Activated naive CD8-positive, alpha-beta T cell treated with anti-CD3 and anti-CD28 coated beads, Interleukin-2, amount 10 ng/mL, durations not matched to agents 7 days and 5 days (primary cell): Measurements from ENCODE around the gene ZBTB20. TPM values are rescaled to one million over a fixed set of nuclear protein-coding genes. Genes with fewer than 3 reads are reported as not detected.

Source experiments
- ATAC-seq: fragments of 150-1000 bp; cut with Tn5 transposase; one replicate; pipeline ENCODE4 v1.10.0; 2021; ENCODE audit warnings: low read depth, moderate library complexity
- POLR2A ChIA-PET: fragments of 350-600 bp; sonication (Branson Sonifier 250); formaldehyde crosslinking; loops from one replicate; lab custom pipeline; 2021; ENCODE audit warnings: antibody characterized with exemption; lab: Charles Lee
- DNase-seq: peaks from one replicate; pipeline ENCODE4 v3.0.0; 2021
- H3K27ac Mint-ChIP-seq: one replicate; pipeline ENCODE4 v1.8.0; 2022; ENCODE audit warnings: mild to moderate bottlenecking, mixed read lengths
- H3K27me3 Mint-ChIP-seq: one replicate; pipeline ENCODE4 v1.8.0; 2022; ENCODE audit warnings: mild to moderate bottlenecking, moderate library complexity, mixed read lengths
- H3K36me3 Mint-ChIP-seq: one replicate; pipeline ENCODE4 v1.8.0; 2021; ENCODE audit warnings: mild to moderate bottlenecking, mixed read lengths
- H3K4me1 Mint-ChIP-seq: one replicate; pipeline ENCODE4 v1.8.0; 2021; ENCODE audit warnings: mixed read lengths
- H3K4me3 Mint-ChIP-seq: one replicate; pipeline ENCODE4 v1.8.0; 2022; ENCODE audit warnings: mild to moderate bottlenecking, moderate library complexity, mixed read lengths
- H3K9me3 Mint-ChIP-seq: one replicate; pipeline ENCODE4 v1.8.0; 2021; ENCODE audit warnings: mixed read lengths
- total RNA-seq, 2 experiments: library from RNA; stranded (reverse); gene quantifications; one replicate each; pipeline ENCODE4 v1.2.3, GENCODE V29; 2021

ZBTB20 gene
- total RNA-seq, 2 experiments from 2014 or later: 27.4 to 31.3 TPM

DNA sequence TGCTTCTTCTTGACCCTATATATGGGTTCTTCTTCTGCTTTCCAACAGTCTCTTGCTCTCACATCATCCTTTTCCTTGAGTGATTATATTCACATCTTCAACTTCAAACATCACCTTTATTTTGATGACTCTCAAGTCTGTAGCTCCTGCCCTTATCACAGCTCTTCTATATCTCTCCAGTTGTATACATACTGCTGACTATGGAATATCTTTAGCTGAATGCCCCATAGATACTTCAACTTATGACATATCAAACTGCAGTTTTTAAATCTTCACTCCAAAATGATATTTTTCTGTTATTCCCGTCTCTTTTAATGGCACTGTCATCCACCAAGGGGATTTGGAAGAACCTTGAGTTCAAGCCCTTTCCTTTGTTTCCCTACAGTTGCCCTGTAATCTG, 139.1 kb downstream of the ZBTB20 start:
- no peaks in the 10 kb centered on the region for H3K27me3 Mint-ChIP-seq
- no peaks in the 10 kb centered on the region for H3K4me1 Mint-ChIP-seq
- peaks cover 5% of the 10 kb centered on the region for H3K9me3 Mint-ChIP-seq
- no peak for ATAC-seq
- DNase-seq: no peak
- H3K36me3 Mint-ChIP-seq: peaks cover 1% of the 10 kb centered on the region
- POLR2A ChIA-PET: no interaction called here
- H3K27ac Mint-ChIP-seq: no peak overlapping the region
- H3K4me3 Mint-ChIP-seq: no peak overlapping the region

DNA sequence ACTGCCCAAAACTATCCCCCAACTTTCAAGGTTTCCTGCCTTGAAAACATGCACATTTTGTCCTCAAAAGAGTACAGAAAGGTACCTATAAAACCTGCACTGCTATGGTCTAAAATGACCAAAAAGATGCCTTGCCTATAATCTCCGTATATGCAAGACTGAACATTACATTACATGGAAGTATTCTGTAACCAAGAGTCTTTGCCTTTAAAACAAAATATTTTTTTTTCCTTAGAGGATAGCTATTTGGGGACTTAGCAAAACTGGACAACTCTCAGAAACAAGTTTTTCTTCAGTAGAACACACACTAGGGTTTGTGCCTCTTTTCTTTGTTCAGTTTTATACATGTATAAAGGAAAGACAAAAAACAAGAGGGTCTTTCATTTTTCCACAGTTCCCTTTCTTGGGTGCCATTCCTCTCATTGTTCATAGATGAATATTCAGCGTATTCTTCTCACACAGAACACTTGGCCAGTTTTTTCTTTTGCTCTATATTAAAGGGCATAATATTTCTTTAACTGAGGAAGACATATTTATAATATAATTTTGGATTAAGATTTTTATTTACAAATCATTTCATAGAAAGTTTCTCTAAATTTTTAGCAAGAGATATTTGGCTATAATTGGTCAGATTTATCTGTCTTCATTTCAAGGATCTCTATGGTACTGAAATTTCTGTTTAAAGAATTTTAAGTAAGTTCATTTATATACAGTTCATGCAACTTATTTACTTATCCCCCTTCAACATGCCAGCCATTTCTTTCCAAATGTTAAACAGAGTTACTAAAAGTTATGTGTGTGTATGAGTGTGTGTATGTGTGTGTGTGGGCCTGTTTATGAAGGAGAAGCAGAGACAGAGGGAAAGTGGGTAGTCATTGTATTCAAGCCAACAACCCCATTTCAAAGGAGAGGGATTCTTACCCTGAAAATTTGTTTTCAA, 142.6 kb downstream of the ZBTB20 start:
- no peak for DNase-seq
- POLR2A ChIA-PET: no interaction called here
- H3K4me1 Mint-ChIP-seq: no peaks in the 10 kb centered on the region
- no peak overlapping the region for H3K4me3 Mint-ChIP-seq
- peaks cover 3% of the 10 kb centered on the region for H3K36me3 Mint-ChIP-seq
- no peak overlapping the region for H3K27ac Mint-ChIP-seq
- ATAC-seq: no peak
- no peaks in the 10 kb centered on the region for H3K27me3 Mint-ChIP-seq
- peaks cover 1% of the 10 kb centered on the region for H3K9me3 Mint-ChIP-seq

DNA sequence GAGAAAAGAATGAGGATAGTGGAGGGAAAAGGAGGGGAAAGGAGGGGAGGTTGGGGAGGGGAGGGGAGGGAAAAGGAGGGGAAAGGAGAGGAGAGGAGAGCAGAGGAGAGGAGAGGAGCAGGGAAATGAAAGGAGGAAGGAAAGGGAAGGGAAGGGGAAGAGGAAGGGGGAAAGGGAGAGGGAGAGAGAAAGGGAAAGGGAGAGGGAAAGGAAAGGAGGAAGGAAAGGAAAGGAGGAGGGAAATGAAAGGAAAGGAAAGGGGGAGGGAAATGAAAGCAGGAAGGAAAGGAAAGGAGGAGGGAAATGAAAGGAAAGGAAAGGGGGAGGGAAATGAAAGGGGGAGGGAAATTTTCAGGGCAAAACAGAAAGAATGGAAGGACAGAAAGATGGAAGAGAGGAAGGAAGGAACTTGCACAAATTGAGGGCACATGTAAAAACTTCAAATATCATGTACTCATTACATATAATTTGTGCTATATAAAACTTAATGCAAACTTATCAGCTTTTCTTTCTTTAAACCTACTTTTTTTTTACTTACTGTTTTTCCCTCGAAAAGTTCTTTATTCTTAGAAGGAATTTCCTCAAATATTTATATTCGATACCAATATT, 148.0 kb downstream of the ZBTB20 start:
- H3K9me3 Mint-ChIP-seq: peaks cover 1% of the 10 kb centered on the region
- POLR2A ChIA-PET: no interaction called here
- H3K27me3 Mint-ChIP-seq: no peaks in the 10 kb centered on the region
- no peak overlapping the region for H3K4me3 Mint-ChIP-seq
- no peak for DNase-seq
- no peaks in the 10 kb centered on the region for H3K4me1 Mint-ChIP-seq
- H3K36me3 Mint-ChIP-seq: peaks cover 5% of the 10 kb centered on the region
- no peak for ATAC-seq
- no peak overlapping the region for H3K27ac Mint-ChIP-seq

DNA sequence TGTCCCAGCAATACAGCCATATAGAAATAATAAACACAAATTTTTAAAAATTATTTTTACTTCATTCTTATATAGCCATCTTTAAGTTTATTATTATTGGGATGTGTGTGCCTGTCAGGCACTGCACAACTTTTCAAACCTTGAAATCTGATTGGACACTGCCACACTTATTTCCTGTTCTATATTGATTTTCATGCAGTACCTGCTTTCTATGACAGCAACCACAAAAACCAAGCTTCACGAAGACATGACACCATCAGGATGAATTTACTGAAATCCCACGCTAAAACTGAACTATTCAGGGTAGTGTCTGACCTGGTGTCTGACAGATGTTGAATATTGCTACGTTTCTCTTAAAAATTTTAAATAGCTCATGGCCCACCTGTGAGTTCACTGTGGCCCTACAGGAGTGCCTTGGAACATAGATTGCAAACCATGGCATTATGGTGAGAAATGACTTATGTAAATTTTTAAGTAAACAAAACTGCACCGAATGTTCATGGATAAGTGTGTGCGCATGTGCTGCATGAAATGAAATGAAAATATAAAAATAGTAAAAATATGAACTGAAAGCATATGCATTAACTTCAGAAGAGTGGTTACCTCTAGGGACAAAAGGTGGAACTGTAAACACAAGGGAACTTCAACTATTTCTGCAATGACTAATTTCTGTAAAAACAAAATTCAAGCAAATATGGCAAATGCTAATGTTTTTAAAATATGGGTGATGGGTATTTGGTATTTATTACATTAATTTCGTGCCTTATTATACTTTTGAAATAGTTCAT, 152.3 kb downstream of the ZBTB20 start:
- H3K27me3 Mint-ChIP-seq: no peaks in the 10 kb centered on the region
- DNase-seq: no peak
- H3K4me1 Mint-ChIP-seq: no peaks in the 10 kb centered on the region
- no peak overlapping the region for H3K27ac Mint-ChIP-seq
- POLR2A ChIA-PET: no interaction called here
- no peak overlapping the region for H3K4me3 Mint-ChIP-seq
- ATAC-seq: no peak
- peaks cover 6% of the 10 kb centered on the region for H3K9me3 Mint-ChIP-seq
- H3K36me3 Mint-ChIP-seq: peaks cover 10% of the 10 kb centered on the region

DNA sequence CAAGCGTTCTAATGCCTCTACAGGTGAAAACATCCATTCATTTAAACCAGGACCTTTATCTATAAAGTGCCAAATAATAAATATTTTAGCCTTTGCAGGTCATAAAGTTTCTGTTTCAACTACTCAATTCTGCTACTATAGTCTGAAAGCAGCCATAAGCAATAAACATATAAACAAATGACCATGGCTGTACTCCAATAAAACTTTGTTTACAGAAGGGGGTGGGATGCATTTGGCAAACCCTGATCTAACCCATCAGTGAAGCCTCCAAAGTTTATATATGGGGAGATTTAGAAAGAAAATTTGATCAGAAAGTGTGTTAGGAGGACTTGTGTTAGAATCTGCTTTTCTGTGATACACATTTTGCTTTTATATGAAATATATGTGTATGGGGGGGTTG, 161.3 kb downstream of the ZBTB20 start:
- Mint-ChIP-seq H3K27ac (no peak overlapping the region), H3K4me3 (no peak overlapping the region), H3K36me3 (peaks cover 2% of the 10 kb centered on the region), H3K4me1 (no peaks in the 10 kb centered on the region), H3K27me3 (no peaks in the 10 kb centered on the region), H3K9me3 (peaks cover 3% of the 10 kb centered on the region)
- no peak for DNase-seq
- no peak for ATAC-seq
- POLR2A ChIA-PET: no interaction called here

DNA sequence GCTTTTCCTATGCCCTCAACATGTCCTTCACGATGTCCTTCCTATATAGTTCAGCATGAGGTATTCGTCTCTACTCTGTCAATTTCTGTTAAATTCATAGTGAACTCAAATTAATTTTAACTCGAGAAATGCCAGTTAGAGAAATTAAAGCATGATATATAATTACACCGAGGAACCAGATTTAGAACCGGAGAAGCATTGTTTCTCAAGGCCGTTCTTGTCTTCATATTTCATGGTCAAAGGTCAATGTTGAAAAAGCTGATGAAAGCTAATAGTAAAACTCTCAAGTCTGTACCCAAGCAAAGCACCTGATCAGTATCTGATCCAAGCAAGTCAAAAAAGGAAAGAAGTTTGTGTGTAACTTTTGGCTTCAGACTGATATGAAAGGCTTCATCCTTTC, 163.8 kb downstream of the ZBTB20 start:
- Mint-ChIP-seq H3K4me3 (no peak overlapping the region), H3K27ac (no peak overlapping the region), H3K27me3 (no peaks in the 10 kb centered on the region), H3K9me3 (no peaks in the 10 kb centered on the region), H3K4me1 (no peaks in the 10 kb centered on the region), H3K36me3 (no peaks in the 10 kb centered on the region)
- DNase-seq (no peak), ATAC-seq (no peak)
- POLR2A ChIA-PET: no interaction called here

DNA sequence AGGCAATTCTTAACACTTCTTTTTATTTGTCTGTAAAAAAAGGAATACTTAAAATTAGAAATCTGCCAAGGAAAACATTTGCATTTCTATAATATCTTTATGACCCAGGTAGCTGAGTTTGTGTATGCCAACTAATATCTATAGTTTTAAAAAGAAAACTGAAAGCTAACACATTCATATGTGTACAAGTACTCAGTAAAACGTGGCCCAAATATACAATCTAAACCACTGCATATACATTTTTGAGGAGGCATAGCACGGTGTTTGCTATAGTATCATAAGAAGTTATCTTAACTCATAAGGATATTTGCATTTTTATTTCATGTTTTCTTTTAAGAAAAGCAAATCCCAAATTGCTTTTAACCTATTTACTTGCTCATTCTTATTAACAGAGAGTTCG, 172.7 kb downstream of the ZBTB20 start:
- ATAC-seq: no peak
- H3K9me3 Mint-ChIP-seq: no peaks in the 10 kb centered on the region
- POLR2A ChIA-PET: no interaction called here
- no peaks in the 10 kb centered on the region for H3K4me1 Mint-ChIP-seq
- H3K36me3 Mint-ChIP-seq: peaks cover 4% of the 10 kb centered on the region
- no peaks in the 10 kb centered on the region for H3K27me3 Mint-ChIP-seq
- H3K4me3 Mint-ChIP-seq: no peak overlapping the region
- H3K27ac Mint-ChIP-seq: no peak overlapping the region
- no peak for DNase-seq

DNA sequence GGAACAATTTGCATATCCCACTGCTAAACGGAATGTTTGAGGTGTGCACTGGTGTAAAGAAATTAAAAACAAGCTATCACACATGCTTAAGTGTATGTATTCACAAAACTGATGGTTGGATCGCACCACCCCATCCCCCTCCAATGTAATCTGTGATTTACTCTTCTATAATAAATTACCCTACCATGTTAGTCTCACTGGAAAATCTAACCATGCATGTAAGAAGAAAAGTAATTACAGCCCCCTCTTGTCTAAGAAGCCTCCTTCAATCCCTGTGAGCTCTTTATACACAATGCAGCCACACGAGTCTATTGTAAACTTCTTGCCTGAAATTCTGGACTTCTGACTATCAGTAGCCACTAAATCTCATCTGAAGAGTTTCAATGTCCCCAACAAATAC, 173.6 kb downstream of the ZBTB20 start:
- no peaks in the 10 kb centered on the region for H3K9me3 Mint-ChIP-seq
- ATAC-seq (no peak), DNase-seq (no peak)
- no peak overlapping the region for H3K27ac Mint-ChIP-seq
- POLR2A ChIA-PET: no interaction called here
- H3K4me3 Mint-ChIP-seq: no peak overlapping the region
- no peaks in the 10 kb centered on the region for H3K4me1 Mint-ChIP-seq
- H3K27me3 Mint-ChIP-seq: no peaks in the 10 kb centered on the region
- H3K36me3 Mint-ChIP-seq: peaks cover 4% of the 10 kb centered on the region

DNA sequence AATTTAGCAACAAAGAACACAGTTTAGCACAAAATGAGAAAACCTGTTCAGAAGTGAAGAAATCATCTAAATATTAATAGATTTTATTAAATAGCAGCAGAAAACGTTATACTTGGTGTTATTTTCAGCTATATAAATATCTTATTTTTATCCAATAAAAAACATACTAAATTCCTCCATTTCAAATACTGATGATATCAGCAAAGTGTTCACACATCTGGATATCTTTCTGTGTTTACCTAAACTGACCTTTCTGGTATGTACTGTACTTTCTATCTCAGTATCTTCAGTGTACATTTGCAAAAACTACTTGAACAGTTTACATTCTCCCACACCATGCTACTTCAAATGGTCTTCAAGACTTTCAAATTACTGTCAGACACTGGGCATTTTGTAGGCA, 179.9 kb downstream of the ZBTB20 start:
- Mint-ChIP-seq H3K4me1 (no peaks in the 10 kb centered on the region), H3K27me3 (no peaks in the 10 kb centered on the region), H3K36me3 (no peaks in the 10 kb centered on the region), H3K4me3 (no peak overlapping the region), H3K9me3 (peaks cover 2% of the 10 kb centered on the region), H3K27ac (no peak overlapping the region)
- ATAC-seq (no peak), DNase-seq (no peak)
- POLR2A ChIA-PET: no interaction called here

DNA sequence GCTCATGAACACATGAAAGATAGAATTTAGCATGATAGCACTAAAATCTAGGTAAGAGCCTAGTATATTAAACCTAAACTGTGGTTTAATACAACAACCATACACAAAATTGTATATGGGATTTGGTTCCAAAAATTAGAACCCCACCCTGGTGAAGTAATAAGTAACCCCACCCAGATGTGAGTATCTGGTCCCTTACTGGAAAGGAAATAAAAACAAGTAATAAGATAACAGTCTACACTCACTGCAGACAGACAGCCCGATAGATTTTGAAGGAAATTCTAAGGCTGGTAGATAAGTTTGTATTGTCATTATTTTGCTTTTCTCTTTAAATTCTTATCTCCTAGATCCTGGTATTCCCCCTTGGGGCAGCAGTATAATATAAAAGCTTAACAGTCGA, 184.9 kb downstream of the ZBTB20 start:
- Mint-ChIP-seq H3K9me3 (peaks cover 4% of the 10 kb centered on the region), H3K4me3 (no peak overlapping the region), H3K36me3 (peaks cover 6% of the 10 kb centered on the region), H3K4me1 (no peaks in the 10 kb centered on the region), H3K27ac (no peak overlapping the region), H3K27me3 (no peaks in the 10 kb centered on the region)
- ATAC-seq: no peak
- POLR2A ChIA-PET: no interaction called here
- DNase-seq: no peak

DNA sequence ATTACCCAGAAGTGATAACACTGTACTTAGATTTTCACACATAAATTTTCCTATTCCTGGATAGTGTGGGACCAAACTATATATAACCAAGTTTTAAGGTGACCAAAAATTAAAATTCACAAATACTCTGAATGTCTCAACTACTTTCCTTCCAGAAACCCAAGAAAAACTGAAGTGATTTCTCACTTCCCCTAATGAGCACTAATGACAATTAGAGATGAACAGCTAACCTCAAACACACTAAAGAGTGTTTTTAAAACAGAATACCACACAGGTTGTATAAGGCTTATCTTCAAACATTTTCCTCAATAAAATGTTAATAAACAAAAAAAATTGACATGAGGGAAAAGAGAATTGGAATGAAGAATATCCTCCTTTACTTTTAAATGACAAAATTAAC, 188.2 kb downstream of the ZBTB20 start:
- Mint-ChIP-seq H3K27ac (no peak overlapping the region), H3K36me3 (peaks cover 16% of the 10 kb centered on the region), H3K27me3 (no peaks in the 10 kb centered on the region), H3K4me3 (no peak overlapping the region), H3K9me3 (peaks cover 5% of the 10 kb centered on the region), H3K4me1 (no peaks in the 10 kb centered on the region)
- no peak for DNase-seq
- POLR2A ChIA-PET: no interaction called here
- no peak for ATAC-seq

DNA sequence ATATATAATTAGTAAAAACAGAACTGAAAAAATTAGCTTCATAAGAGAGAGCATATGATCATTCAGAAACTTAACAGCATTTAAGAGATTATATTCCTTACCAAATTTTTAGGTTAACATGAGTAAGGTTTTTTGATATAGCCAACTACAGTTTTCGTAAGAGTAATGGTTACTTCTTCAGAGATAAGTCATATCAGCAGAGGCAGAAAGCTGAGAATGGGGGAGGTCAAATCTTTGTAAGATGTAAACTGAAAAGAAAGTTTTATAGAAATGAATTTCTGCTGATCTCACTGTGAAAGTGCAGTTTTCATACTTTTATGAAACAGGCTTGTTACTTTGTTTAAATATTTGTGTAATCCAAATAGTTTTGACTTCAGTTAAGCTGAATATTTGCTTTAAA, 193.3 kb downstream of the ZBTB20 start:
- POLR2A ChIA-PET: no interaction called here
- Mint-ChIP-seq H3K4me3 (no peak overlapping the region), H3K4me1 (no peaks in the 10 kb centered on the region), H3K36me3 (peaks cover 17% of the 10 kb centered on the region), H3K27me3 (no peaks in the 10 kb centered on the region), H3K9me3 (peaks cover 10% of the 10 kb centered on the region), H3K27ac (no peak overlapping the region)
- no peak for DNase-seq
- no peak for ATAC-seq

DNA sequence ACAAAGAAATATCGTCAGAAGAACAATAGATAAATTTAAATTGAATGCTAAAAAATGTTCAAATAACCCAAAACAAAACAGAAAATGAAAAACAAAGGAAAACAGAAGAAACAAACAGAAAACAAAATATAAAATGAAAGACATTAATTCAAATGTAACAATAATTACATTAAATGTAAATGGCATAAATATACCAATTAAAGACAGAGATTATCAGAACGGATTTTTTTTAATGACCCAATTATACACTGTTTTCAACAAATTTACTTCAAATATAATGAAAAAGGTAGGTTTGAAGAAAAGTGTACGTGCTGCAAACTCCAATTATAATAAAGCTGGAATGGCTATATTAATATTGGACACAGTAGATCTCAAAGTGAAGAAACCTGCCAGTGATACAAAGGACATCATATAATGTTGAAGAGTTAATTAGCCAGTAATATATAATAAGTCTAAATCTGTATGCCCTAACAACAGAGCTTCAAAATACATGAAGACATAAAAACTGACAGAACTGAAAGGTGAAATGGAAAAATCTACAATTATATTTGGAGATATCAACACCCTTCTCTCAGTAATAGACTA, 193.8 kb downstream of the ZBTB20 start:
- Mint-ChIP-seq H3K27ac (no peak overlapping the region), H3K27me3 (no peaks in the 10 kb centered on the region), H3K4me3 (no peak overlapping the region), H3K4me1 (no peaks in the 10 kb centered on the region), H3K36me3 (peaks cover 17% of the 10 kb centered on the region), H3K9me3 (peaks cover 10% of the 10 kb centered on the region)
- DNase-seq (no peak), ATAC-seq (no peak)
- POLR2A ChIA-PET: no interaction called here
